GM12878 (cell line): ENCODE measurements around the gene MAN2A2. TPM values are rescaled to one million over a fixed set of nuclear protein-coding genes. Genes with fewer than 3 reads are reported as not detected.

Experiments
- BCL11A ChIP-seq: IDR thresholded peaks from 2 replicates; pipeline ENCODE4 v1.6.1; 2011; ENCODE audit warnings: low read depth, low read length
- BRCA1 ChIP-seq: IDR thresholded peaks from 2 replicates; pipeline ENCODE4 v1.6.1; 2011; ENCODE audit warnings: low read depth, low read length, improper control_type of control experiment
- CHD4 ChIP-seq: fragments of 200-600 bp; sonication (generic); IDR thresholded peaks from 2 replicates; pipeline ENCODE4 v1.6.1; 2016; ENCODE audit warnings: mild to moderate bottlenecking
- EGR1 ChIP-seq, 2 experiments: IDR thresholded peaks; 1 replicate in 1 of 2; 2 replicates in 1 of 2; pipeline ENCODE4 v1.6.1; 2011 to 2012; ENCODE audit warnings: low read depth in 2 of 2, low read length in 2 of 2, borderline replicate concordance in 1 of 2, mild to moderate bottlenecking in 1 of 2, moderate library complexity in 1 of 2
- ETV6 ChIP-seq, 2 experiments: fragments of 450-650 bp in 1 of 2; IDR thresholded peaks in 1 of 2; conservative IDR thresholded peaks in 1 of 2; 2 replicates each; pipeline ENCODE4 v1.6.1; 2014; ENCODE audit warnings: antibody characterized with exemption in 1 of 2, borderline replicate concordance in 1 of 2, low read depth in 1 of 2, mild to moderate bottlenecking in 1 of 2, moderate library complexity in 1 of 2
- HCFC1 ChIP-seq: fragments of 150-350 bp; IDR thresholded peaks from 2 replicates; pipeline ENCODE4 v1.6.1; 2014; ENCODE audit warnings: low read length
- KAT2A ChIP-seq: conservative IDR thresholded peaks from 2 replicates; pipeline ENCODE4 v1.6.1; 2011; ENCODE audit warnings: low read depth, low read length; ENCODE audit not compliant: control insufficient read depth
- NFXL1 ChIP-seq: fragments of 450-650 bp; IDR thresholded peaks from 2 replicates; pipeline ENCODE4 v1.6.1; 2017; ENCODE audit warnings: antibody characterized with exemption, mild to moderate bottlenecking, borderline replicate concordance
- PAX5 ChIP-seq: IDR thresholded peaks from 2 replicates; pipeline ENCODE4 v1.6.1; 2011; ENCODE audit warnings: low read depth, low read length, borderline replicate concordance
- POLR2AphosphoS2 ChIP-seq: IDR thresholded peaks from 2 replicates; pipeline ENCODE4 v1.6.1; 2011; ENCODE audit warnings: low read depth, mild to moderate bottlenecking, low read length, improper control_type of control experiment, moderate library complexity
- POU2F2 ChIP-seq: IDR thresholded peaks from 3 replicates; pipeline ENCODE4 v1.6.1; 2011; ENCODE audit warnings: low read depth, mild to moderate bottlenecking, low read length, borderline replicate concordance
- RCOR1 ChIP-seq: conservative IDR thresholded peaks from 2 replicates; pipeline ENCODE4 v1.6.1; 2012; ENCODE audit warnings: low read depth, low read length, improper control_type of control experiment
- SMC3 ChIP-seq: IDR thresholded peaks from 2 replicates; pipeline ENCODE4 v1.6.1; 2011; ENCODE audit warnings: low read length, improper control_type of control experiment, borderline replicate concordance
- SREBF2 ChIP-seq: IDR thresholded peaks from 2 replicates; pipeline ENCODE4 v1.6.1; 2012; ENCODE audit warnings: mild to moderate bottlenecking, low read length
- TARDBP ChIP-seq: IDR thresholded peaks from 2 replicates; pipeline ENCODE4 v1.6.1; 2016; ENCODE audit warnings: borderline replicate concordance
- ZBTB33 ChIP-seq: fragments of 450-650 bp; IDR thresholded peaks from 2 replicates; pipeline ENCODE4 v1.6.1; 2017; ENCODE audit warnings: mild to moderate bottlenecking
- ZNF622 ChIP-seq: fragments of 450-650 bp; IDR thresholded peaks from 2 replicates; pipeline ENCODE4 v1.6.1; 2017; ENCODE audit warnings: mild to moderate bottlenecking, inconsistent platforms
- polyA plus RNA-seq, 11 experiments: library from polyadenylated mRNA; depleted of rRNA in 4 of 11; unstranded in 6 of 11; stranded (reverse) in 5 of 11; fragments of >200 nt; fragmentation: Nextera tagmentation in 4 of 11; fragmentation: Illumina TruSeq in 1 of 11; extraction: Ambion mirVana in 4 of 11; extraction: Trizol in 1 of 11; gene quantifications; 1 replicate in 1 of 11; 2 replicates in 10 of 11; pipeline versions ENCODE4 v1.2.1 to v1.2.3, GENCODE V29; 2011 to 2016; ENCODE audit warnings: inconsistent platforms in 2 of 11, missing spikeins in 2 of 11, low read depth in 1 of 11
- total RNA-seq, 4 experiments: library from RNA; depleted of rRNA in 3 of 4; stranded (reverse); fragments of >200 nt in 3 of 4; fragmentation: Illumina TruSeq in 1 of 4; extraction: Trizol in 1 of 4; gene quantifications; 2 replicates each; pipeline versions ENCODE4 v1.2.1 to v1.2.3, GENCODE V29; 2013 to 2021
- TF ChIP-seq, protein P1 (sequence below): IDR thresholded peaks from 2 replicates; pipeline ENCODE4 v1.6.1; 2012; ENCODE audit warnings: improper control_type of control experiment, low read depth, low read length; ENCODE audit not compliant: insufficient replicate concordance
- TF ChIP-seq, protein P2 (sequence below): fragments of 450-650 bp; formaldehyde crosslinking; IDR thresholded peaks from 2 replicates; pipeline ENCODE4 v1.4.0; 2020; ENCODE audit warnings: mild to moderate bottlenecking, moderate library complexity

MAN2A2 gene
- total and polyA plus RNA-seq, 10 of the 15 experiments (the other 5 are each of a cell fraction or from before 2014, with no cell fraction given): 4.2 to 79.4 (median 23.2) TPM

GRCh38 chr15:90931828-90932659, 28.9 kb downstream of the MAN2A2 start, which contains the start of gene HDDC3 (continued):
- no peak for TF ChIP-seq CHD4
- no peak for TF ChIP-seq BCL11A
- TF ChIP-seq SMC3: peak; percentile 59
- TF ChIP-seq, protein P1, sequence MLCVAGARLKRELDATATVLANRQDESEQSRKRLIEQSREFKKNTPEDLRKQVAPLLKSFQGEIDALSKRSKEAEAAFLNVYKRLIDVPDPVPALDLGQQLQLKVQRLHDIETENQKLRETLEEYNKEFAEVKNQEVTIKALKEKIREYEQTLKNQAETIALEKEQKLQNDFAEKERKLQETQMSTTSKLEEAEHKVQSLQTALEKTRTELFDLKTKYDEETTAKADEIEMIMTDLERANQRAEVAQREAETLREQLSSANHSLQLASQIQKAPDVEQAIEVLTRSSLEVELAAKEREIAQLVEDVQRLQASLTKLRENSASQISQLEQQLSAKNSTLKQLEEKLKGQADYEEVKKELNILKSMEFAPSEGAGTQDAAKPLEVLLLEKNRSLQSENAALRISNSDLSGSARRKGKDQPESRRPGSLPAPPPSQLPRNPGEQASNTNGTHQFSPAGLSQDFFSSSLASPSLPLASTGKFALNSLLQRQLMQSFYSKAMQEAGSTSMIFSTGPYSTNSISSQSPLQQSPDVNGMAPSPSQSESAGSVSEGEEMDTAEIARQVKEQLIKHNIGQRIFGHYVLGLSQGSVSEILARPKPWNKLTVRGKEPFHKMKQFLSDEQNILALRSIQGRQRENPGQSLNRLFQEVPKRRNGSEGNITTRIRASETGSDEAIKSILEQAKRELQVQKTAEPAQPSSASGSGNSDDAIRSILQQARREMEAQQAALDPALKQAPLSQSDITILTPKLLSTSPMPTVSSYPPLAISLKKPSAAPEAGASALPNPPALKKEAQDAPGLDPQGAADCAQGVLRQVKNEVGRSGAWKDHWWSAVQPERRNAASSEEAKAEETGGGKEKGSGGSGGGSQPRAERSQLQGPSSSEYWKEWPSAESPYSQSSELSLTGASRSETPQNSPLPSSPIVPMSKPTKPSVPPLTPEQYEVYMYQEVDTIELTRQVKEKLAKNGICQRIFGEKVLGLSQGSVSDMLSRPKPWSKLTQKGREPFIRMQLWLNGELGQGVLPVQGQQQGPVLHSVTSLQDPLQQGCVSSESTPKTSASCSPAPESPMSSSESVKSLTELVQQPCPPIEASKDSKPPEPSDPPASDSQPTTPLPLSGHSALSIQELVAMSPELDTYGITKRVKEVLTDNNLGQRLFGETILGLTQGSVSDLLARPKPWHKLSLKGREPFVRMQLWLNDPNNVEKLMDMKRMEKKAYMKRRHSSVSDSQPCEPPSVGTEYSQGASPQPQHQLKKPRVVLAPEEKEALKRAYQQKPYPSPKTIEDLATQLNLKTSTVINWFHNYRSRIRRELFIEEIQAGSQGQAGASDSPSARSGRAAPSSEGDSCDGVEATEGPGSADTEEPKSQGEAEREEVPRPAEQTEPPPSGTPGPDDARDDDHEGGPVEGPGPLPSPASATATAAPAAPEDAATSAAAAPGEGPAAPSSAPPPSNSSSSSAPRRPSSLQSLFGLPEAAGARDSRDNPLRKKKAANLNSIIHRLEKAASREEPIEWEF: no peak
- TF ChIP-seq POU2F2: peak; percentile 84
- TF ChIP-seq NFXL1: no peak
- TF ChIP-seq ZNF622: no peak
- no peak for TF ChIP-seq POLR2AphosphoS2
- peak; percentile 64; the same call in 1 of the 2 replicates for TF ChIP-seq TARDBP
- peak; percentile 78; the same call in 1 of the 2 replicates for TF ChIP-seq PAX5
- no peak for TF ChIP-seq SREBF2
- TF ChIP-seq, protein P2, sequence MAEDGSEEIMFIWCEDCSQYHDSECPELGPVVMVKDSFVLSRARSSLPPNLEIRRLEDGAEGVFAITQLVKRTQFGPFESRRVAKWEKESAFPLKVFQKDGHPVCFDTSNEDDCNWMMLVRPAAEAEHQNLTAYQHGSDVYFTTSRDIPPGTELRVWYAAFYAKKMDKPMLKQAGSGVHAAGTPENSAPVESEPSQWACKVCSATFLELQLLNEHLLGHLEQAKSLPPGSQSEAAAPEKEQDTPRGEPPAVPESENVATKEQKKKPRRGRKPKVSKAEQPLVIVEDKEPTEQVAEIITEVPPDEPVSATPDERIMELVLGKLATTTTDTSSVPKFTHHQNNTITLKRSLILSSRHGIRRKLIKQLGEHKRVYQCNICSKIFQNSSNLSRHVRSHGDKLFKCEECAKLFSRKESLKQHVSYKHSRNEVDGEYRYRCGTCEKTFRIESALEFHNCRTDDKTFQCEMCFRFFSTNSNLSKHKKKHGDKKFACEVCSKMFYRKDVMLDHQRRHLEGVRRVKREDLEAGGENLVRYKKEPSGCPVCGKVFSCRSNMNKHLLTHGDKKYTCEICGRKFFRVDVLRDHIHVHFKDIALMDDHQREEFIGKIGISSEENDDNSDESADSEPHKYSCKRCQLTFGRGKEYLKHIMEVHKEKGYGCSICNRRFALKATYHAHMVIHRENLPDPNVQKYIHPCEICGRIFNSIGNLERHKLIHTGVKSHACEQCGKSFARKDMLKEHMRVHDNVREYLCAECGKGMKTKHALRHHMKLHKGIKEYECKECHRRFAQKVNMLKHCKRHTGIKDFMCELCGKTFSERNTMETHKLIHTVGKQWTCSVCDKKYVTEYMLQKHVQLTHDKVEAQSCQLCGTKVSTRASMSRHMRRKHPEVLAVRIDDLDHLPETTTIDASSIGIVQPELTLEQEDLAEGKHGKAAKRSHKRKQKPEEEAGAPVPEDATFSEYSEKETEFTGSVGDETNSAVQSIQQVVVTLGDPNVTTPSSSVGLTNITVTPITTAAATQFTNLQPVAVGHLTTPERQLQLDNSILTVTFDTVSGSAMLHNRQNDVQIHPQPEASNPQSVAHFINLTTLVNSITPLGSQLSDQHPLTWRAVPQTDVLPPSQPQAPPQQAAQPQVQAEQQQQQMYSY: no peak
- no peak for TF ChIP-seq KAT2A
- TF ChIP-seq HCFC1: peak; percentile 48
- peak; percentile 84; the same call in 1 of the 2 replicates for TF ChIP-seq RCOR1
- TF ChIP-seq BRCA1: 0 out of 2 replicates have a peak, but pooled peaks have one; percentile 9
- 0 out of 4 replicates have a peak, but pooled peaks of 1 of the 2 experiments have one; percentile 19 for TF ChIP-seq ETV6 (conservative IDR thresholded peaks at IDR 0.05 in 1 of 2, IDR thresholded peaks at IDR 0.05 in 1 of 2; ENCODE audit: borderline replicate concordance in 1 of 2, low read depth in 1 of 2)
- peak in 1 of 2 experiments; percentile 72; a peak in 2 of 3 replicates for TF ChIP-seq EGR1 (IDR thresholded peaks at IDR 0.05; ENCODE audit: borderline replicate concordance in 1 of 2, low read depth in 2 of 2, low read length in 2 of 2)
- no peak for TF ChIP-seq ZBTB33
